NOMO-1 treated with DMSO at 0.1 percent for 48 hours (cell line): Measurements from ENCODE around the gene ERRFI1.

Experiments used
- DNase-seq: peaks from one replicate; lab custom pipeline; 2025; ENCODE audit not compliant: unreplicated experiment; lab: John Stamatoyannopoulos, UW

Gene ERRFI1

GRCh38 chr1:8020032-8020431 is 6.1 kb downstream of the ERRFI1 start:
- DNase-seq = peak; percentile 73

DNA sequence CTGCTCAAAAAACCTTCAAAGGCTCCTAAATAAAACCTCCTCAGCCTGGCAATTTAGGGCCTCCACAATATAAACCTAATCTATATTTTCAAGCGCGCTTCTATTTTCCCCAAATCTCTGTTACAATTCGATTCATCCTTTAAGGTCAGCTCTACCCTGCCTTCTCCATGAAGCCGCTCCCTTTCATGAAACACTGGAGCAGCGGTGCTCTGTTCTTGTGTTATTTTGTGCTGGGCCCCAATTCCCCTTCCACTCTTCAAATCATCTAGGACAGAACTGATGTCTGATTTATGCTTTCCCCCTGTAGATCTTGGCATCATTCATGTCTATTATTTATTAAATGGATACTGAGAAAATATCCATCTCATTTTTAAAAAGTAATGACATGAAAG is 6.9 kb downstream of the ERRFI1 start:
- no peak for DNase-seq

DNA sequence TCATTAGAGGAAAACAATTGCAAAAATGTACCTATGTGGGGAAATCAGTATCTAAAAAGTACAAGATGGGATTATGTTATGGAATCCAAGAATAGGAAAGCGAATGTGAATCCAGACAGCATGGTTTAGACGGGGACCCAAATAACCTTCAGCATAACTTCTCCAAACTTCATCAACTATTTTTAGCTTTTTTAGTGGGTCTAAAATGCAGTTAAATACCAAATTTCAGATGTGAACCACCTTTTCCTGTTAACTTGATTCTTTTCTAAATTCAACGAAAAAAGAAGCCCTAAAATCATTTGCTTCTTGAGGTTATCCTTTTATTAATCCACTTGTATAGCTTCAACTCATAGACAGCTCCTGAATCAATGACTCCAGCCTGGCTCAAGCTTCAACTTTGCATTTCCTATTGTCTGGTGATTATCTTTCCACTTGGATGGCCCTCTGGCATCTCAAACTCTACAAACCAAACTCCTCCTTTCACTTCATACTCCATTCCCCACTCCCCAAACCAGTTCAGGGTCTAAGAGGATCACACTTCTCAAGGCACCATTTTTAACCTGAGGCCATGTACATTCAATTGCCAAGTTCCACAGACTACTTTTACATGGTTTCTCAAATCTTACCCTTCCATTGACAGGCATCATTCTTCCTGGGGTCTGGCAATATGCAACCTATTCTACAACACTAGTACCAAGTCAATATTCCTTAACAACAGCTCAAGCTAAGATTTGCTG is 7.4 kb downstream of the ERRFI1 start:
- DNase-seq = no peak

DNA sequence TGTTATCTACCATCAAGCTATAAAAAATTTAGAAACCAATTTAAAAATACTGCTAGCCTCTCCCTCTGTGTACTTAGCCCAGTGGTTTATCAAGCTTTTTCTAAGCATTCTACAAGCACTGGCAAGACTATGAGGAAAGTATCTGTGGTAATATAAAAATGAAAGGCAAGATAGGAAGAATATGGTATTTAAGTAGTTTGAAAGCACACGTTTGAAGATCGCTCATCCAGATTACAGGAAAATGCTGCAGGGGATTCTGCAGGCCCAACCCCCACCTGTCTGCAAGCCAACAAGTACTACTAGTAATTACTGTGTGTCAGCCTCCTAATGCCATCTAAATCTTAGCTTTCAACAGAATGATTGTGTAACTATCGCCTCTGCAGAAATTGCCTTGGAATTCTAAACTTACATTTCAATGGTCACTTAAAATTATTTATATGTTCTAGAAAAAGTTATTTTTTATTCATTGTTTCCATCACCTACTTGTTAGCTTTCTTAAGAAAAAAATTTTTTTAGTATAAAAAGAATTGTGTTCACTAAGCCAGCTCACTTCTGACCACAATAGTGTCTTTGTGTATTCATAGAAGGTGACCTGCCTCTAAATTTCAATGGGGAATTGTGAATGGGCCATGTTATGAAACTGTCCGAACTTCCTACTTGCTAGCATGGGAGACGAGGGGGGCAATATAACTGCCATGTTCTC is 8.5 kb downstream of the ERRFI1 start:
- DNase-seq = peak; percentile 35

GRCh38 chr1:8016895-8017241 is 9.2 kb downstream of the ERRFI1 start:
- no peak for DNase-seq

GRCh38 chr1:8016210-8016894 is 9.8 kb downstream of the ERRFI1 start:
- no peak for DNase-seq

- DNase-seq = no peak
Measured at GRCh38 chr1:8015809-8016165, 10.3 kb downstream of the ERRFI1 start.

- DNase-seq = peak; percentile 58
Measured at GRCh38 chr1:8015036-8015808, 10.9 kb downstream of the ERRFI1 start.

- no peak for DNase-seq
Measured at GRCh38 chr1:8014381-8014988, 11.6 kb downstream of the ERRFI1 start.

DNA sequence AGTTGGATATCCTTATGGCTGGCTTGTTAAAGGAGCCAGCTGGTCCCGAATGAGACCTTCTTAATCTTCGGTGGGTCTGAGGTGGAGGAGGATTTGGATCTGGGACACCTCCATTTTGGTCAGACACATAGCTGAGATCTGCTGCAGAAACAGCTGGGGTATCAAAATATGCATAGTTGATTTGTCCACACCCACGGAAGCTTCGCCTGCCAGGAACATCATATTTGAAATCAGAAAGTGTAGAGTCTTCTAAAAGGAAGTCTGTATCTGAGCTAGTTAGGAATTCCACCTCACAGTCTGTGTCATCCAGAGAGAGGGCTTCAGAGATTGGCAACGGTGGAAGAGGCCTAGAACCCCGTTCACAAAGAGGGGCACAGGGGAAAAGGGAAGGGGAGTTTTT is 12.3 kb downstream of the ERRFI1 start:
- DNase-seq = no peak

DNA sequence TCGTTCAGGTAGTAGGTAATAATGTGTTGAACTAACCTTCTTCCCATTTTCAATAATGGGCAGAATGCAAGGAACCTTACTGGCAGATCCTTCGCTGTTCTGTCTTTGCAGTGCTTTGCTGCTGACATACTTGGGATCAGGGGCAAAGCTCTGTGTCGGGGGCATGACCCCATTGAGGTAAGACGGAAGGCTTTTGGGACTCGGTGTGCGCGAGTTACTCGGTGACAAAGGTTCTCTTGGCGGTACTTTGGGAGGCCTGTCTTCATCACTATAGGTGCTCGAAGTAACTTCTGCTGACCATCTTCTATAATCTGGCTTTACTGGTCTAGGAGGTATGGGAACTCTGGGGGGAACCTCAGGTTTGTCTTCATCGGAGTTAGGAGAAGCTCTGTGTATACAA is 12.7 kb downstream of the ERRFI1 start:
- DNase-seq = no peak

DNA sequence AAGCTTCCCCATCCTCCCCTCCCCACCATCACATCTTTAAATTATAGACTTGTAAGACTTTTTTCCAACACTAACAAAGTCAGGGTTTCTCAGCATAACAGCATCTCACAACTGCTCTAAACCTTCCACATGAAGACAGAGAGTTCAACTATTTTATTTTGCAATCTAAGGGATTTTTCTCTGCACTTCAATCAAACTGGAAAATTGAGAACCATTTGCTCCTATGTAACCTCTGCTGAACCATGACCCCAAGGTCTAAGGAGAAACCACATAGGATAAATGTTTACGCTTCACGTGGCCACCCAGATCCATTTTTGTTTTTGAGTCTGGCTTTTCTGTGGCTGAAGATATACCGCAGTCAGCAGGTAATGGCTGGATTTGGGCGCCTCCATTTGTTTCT is 13.2 kb downstream of the ERRFI1 start:
- DNase-seq = no peak

- no peak for DNase-seq
Measured at GRCh38 chr1:8011923-8012858, 13.9 kb downstream of the ERRFI1 start.

DNA sequence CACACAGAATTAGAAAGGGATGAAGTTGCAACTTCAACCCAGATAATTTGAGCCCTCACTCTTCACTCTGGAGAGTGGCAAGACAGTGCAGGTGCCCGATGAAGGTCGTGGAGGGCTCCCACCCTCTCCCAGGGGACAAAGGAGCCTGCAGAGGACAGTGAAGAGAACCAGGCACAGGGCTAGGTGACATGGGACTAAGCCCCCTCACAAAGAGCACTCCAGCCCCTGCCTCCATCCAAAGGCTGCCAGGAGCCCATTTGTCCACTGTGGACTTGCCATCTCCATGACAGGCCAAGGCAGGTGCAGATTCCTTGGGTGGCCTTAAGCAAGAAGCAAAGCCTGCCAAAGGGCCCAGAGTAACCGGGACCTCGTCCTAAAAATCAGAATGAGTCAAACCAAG is 15.1 kb downstream of the ERRFI1 start:
- no peak for DNase-seq

- no peak for DNase-seq
Measured at GRCh38 chr1:8010080-8010664, 15.9 kb downstream of the ERRFI1 start.

GRCh38 chr1:8009043-8010002 is 16.8 kb downstream of the ERRFI1 start:
- DNase-seq = no peak

- no peak for DNase-seq
Measured at GRCh38 chr1:8006037-8006963, 19.8 kb downstream of the ERRFI1 start.
